Measurements from ENCODE around the gene FUT9. TPM values are rescaled to one million over a fixed set of nuclear protein-coding genes. Genes with fewer than 3 reads are reported as not detected.

FUT9 gene
- total RNA-seq, 1 donor, result not detected

GRCh38 chr6:96186516-96187195 is 170.9 kb downstream of the FUT9 start:
- H3K4me3 ChIP-seq (ENCODE audit: low read depth, low read length), result no peak overlapping the region
- DNase-seq (ENCODE audit: low read depth), result no peak
- TF ChIP-seq CTCF (IDR thresholded peaks at IDR 0.05; ENCODE audit: insufficient read depth, low read depth, low read length), result no peak

DNA sequence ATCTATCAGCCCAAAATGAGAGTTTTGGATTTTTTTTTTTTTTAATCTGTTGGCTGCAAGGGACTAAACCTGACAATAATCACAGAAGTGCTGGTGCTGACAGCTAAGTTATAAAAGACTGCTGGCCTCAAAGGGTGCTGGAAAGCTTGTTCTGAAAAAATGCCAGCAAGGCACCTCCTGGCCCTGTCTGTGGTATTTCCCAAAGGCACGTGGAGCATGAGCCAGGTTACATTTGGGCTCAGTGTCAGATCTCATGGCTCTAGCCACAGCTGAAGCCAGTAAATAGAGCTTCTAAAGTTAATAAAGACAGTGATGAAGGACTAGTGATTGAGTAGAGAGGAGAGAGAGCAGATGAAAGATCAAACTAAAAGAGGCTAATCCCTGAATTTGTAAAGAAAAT is 178.9 kb downstream of the FUT9 start:
- DNase-seq (ENCODE audit: low read depth), result no peak
- TF ChIP-seq CTCF (IDR thresholded peaks at IDR 0.05; ENCODE audit: insufficient read depth, low read depth, low read length), result no peak
- H3K4me3 ChIP-seq (ENCODE audit: low read depth, low read length), result no peak overlapping the region

- TF ChIP-seq CTCF (IDR thresholded peaks at IDR 0.05; ENCODE audit: insufficient read depth, low read depth, low read length), result no peak
- no peak for DNase-seq (ENCODE audit: low read depth)
- H3K4me3 ChIP-seq (ENCODE audit: low read depth, low read length), result no peak overlapping the region
Observed at GRCh38 chr6:96195272-96195671, 179.5 kb downstream of the FUT9 start.

GRCh38 chr6:96196633-96197032 is 180.9 kb downstream of the FUT9 start:
- DNase-seq (ENCODE audit: low read depth), result no peak
- H3K4me3 ChIP-seq (ENCODE audit: low read depth, low read length), result no peak overlapping the region
- TF ChIP-seq CTCF (IDR thresholded peaks at IDR 0.05; ENCODE audit: insufficient read depth, low read depth, low read length), result no peak

DNA sequence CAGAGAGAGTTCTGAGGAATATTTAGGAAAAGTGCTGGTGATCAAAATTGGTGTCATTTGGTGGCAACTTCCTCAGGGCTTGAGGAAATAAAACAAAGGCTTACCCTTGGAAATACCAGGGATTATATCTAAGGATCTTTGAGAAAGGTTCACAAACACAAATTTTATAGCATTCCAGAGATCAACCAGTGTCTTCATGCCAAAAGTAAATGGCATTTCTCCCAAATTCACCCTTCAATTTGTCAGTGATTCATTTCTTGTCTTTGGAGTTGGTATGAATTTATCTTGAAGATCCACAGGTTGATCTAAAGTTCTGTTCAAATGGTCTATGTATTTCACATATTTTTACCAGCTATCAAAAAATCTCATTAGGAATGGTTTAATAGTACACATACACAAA is 181.5 kb downstream of the FUT9 start:
- H3K4me3 ChIP-seq (ENCODE audit: low read depth, low read length), result no peak overlapping the region
- DNase-seq (ENCODE audit: low read depth), result no peak
- TF ChIP-seq CTCF (IDR thresholded peaks at IDR 0.05; ENCODE audit: insufficient read depth, low read depth, low read length), result no peak

- no peak for DNase-seq (ENCODE audit: low read depth)
- no peak for TF ChIP-seq CTCF (IDR thresholded peaks at IDR 0.05; ENCODE audit: insufficient read depth, low read depth, low read length)
- no peak overlapping the region for H3K4me3 ChIP-seq (ENCODE audit: low read depth, low read length)
Observed at GRCh38 chr6:96202571-96202970, 186.8 kb downstream of the FUT9 start.

DNA sequence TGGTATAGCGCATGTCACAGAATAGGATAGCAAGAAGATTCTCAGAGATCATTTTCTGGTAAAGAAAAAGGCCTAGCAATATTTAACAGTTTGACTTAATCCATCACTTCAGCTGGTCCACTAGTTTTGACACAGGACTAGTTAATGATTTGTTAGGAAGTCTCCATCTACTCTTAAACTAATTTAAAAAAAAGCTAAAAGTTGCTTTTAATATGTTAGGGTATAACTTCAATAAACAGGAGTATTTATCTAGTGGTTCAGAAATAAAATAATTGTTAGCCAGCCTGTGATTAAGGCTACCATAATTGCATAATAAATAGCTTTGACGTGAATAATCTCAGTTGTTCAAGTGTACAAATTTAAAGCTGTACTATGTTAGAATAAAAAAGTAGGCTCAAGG is 195.6 kb downstream of the FUT9 start:
- TF ChIP-seq CTCF (IDR thresholded peaks at IDR 0.05; ENCODE audit: insufficient read depth, low read depth, low read length), result no peak
- DNase-seq (ENCODE audit: low read depth), result no peak
- no peak overlapping the region for H3K4me3 ChIP-seq (ENCODE audit: low read depth, low read length)
